Neural cell (in vitro differentiated cells): Measurements from ENCODE around the gene RAB39B.

Experiments
- EP300 ChIP-seq: fragments of 450-650 bp; conservative IDR thresholded peaks from 2 replicates; pipeline ENCODE4 v1.6.1; 2014; ENCODE audit warnings: antibody characterized with exemption, mild to moderate bottlenecking, moderate library complexity; ENCODE audit not compliant: poor library complexity, severe bottlenecking
- EZH2 ChIP-seq: fragments of 200-600, 300-800 bp; shearing (Covaris generic), sonication (generic); IDR thresholded peaks from 2 replicates; pipeline ENCODE4 v1.6.1; 2014; ENCODE audit warnings: antibody characterized with exemption, low read length, borderline replicate concordance, mild to moderate bottlenecking; ENCODE audit not compliant: insufficient read depth, poor library complexity, severe bottlenecking
- MXI1 ChIP-seq: fragments of 450-650 bp; conservative IDR thresholded peaks from 2 replicates; pipeline ENCODE4 v1.6.1; 2014; ENCODE audit warnings: antibody characterized with exemption, mild to moderate bottlenecking; ENCODE audit not compliant: poor library complexity, severe bottlenecking
- POLR2AphosphoS5 ChIP-seq: IDR thresholded peaks from 2 replicates; pipeline ENCODE4 v1.6.1; 2012
- RAD21 ChIP-seq: fragments of 450-650 bp; conservative IDR thresholded peaks from 2 replicates; pipeline ENCODE4 v1.6.1; 2014; ENCODE audit warnings: antibody characterized with exemption, mild to moderate bottlenecking, moderate library complexity
- SMC3 ChIP-seq: fragments of 450-650 bp; conservative IDR thresholded peaks from 2 replicates; pipeline ENCODE4 v1.6.1; 2014; ENCODE audit warnings: antibody characterized with exemption, mild to moderate bottlenecking, moderate library complexity; ENCODE audit not compliant: poor library complexity
- TAF1 ChIP-seq: IDR thresholded peaks from 2 replicates; pipeline ENCODE4 v1.6.1; 2012; ENCODE audit warnings: low read depth
- TF ChIP-seq, protein P1 (sequence below): fragments of 450-650 bp; IDR thresholded peaks from 2 replicates; pipeline ENCODE4 v1.5.1; 2014; ENCODE audit warnings: antibody characterized with exemption, mild to moderate bottlenecking, moderate library complexity; ENCODE audit not compliant: poor library complexity, severe bottlenecking
- TF ChIP-seq, protein P2 (sequence below): IDR thresholded peaks from 2 replicates; pipeline ENCODE4 v1.6.1; 2012; ENCODE audit warnings: borderline replicate concordance

- TF ChIP-seq, protein P1, sequence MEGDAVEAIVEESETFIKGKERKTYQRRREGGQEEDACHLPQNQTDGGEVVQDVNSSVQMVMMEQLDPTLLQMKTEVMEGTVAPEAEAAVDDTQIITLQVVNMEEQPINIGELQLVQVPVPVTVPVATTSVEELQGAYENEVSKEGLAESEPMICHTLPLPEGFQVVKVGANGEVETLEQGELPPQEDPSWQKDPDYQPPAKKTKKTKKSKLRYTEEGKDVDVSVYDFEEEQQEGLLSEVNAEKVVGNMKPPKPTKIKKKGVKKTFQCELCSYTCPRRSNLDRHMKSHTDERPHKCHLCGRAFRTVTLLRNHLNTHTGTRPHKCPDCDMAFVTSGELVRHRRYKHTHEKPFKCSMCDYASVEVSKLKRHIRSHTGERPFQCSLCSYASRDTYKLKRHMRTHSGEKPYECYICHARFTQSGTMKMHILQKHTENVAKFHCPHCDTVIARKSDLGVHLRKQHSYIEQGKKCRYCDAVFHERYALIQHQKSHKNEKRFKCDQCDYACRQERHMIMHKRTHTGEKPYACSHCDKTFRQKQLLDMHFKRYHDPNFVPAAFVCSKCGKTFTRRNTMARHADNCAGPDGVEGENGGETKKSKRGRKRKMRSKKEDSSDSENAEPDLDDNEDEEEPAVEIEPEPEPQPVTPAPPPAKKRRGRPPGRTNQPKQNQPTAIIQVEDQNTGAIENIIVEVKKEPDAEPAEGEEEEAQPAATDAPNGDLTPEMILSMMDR, result no peak
- TF ChIP-seq EZH2, result no peak
- no peak for TF ChIP-seq SMC3
- no peak for TF ChIP-seq POLR2AphosphoS5
- TF ChIP-seq EP300, result no peak
- TF ChIP-seq, protein P2, sequence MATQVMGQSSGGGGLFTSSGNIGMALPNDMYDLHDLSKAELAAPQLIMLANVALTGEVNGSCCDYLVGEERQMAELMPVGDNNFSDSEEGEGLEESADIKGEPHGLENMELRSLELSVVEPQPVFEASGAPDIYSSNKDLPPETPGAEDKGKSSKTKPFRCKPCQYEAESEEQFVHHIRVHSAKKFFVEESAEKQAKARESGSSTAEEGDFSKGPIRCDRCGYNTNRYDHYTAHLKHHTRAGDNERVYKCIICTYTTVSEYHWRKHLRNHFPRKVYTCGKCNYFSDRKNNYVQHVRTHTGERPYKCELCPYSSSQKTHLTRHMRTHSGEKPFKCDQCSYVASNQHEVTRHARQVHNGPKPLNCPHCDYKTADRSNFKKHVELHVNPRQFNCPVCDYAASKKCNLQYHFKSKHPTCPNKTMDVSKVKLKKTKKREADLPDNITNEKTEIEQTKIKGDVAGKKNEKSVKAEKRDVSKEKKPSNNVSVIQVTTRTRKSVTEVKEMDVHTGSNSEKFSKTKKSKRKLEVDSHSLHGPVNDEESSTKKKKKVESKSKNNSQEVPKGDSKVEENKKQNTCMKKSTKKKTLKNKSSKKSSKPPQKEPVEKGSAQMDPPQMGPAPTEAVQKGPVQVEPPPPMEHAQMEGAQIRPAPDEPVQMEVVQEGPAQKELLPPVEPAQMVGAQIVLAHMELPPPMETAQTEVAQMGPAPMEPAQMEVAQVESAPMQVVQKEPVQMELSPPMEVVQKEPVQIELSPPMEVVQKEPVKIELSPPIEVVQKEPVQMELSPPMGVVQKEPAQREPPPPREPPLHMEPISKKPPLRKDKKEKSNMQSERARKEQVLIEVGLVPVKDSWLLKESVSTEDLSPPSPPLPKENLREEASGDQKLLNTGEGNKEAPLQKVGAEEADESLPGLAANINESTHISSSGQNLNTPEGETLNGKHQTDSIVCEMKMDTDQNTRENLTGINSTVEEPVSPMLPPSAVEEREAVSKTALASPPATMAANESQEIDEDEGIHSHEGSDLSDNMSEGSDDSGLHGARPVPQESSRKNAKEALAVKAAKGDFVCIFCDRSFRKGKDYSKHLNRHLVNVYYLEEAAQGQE, result no peak
- no peak for TF ChIP-seq RAD21
- no peak for TF ChIP-seq MXI1
- TF ChIP-seq TAF1, result no peak
These were observed 26.6 kb downstream of the RAB39B start for GRCh38 chrX:155237719-155238118.
